ENCODE results near the gene AVPR1B. TPM values are rescaled to one million over a fixed set of nuclear protein-coding genes. Genes with fewer than 3 reads are reported as not detected.
A peak's percentile ranks its signal among the peaks of the same experiment; 100 is the strongest.

The AVPR1B gene
- total RNA-seq, 1 donor from 2014 or later: 0.72 TPM

- DNase-seq (ENCODE audit: low spot score): no peak
These were observed 4.4 kb downstream of the AVPR1B start for GRCh38 chr1:206112600-206113301.

DNA sequence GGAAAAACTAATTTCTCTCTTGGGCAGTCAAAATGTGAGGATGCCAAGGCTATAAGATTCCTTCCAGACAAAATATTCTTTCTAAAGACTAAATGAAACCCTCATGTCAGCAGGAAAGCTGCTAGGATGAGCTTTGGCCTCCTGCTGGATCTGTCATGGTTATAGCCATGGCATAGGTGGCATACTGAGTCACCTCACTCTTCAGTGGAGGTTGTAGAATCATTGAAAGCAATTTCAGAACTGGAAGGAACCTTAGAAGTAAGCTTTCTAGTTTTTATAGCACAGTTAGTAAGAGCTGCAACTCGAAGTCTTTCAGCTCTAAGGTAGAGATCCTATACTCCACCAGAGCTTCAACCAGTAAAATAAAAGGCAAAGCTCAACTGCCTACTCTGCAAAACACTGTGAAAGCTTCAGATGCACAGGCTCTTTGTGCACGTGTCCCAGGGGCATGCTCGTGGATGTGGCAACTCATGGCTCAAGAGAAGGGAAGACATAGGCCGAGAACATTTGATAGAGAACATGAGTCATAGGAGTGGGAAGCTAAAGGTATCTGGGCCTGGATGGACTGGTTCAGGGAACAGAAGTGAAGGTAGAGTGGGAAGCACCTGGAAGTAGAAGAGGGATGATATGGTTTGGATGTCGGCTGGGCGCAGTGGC is 5.8 kb downstream of the AVPR1B start:
- DNase-seq (ENCODE audit: low spot score): no peak

GRCh38 chr1:206110820-206111219 is 6.4 kb downstream of the AVPR1B start:
- no peak for DNase-seq (ENCODE audit: low spot score)

DNA sequence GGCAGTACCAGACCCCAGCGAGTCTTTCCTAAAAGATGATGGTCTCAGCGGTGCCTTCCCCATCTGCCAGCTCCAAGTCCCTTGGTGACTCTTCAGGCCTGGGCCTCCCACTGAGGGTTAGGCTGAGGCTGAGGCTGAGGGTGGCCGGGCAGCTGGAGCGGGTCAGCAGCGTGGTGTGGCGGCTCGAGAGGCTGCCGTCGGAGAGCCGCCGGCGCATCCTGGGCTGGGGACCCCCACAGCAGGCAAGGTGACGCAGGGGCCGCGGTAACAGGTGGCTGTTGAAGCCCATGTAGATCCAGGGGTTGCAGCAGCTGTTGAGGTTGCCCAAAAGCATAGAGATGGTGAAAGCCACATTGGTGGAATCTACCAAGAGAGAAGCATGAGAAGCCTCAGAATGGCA is 7.0 kb downstream of the AVPR1B start:
- DNase-seq (ENCODE audit: low spot score): no peak

GRCh38 chr1:206109718-206110117 is 7.5 kb downstream of the AVPR1B start:
- no peak for DNase-seq (ENCODE audit: low spot score)

DNA sequence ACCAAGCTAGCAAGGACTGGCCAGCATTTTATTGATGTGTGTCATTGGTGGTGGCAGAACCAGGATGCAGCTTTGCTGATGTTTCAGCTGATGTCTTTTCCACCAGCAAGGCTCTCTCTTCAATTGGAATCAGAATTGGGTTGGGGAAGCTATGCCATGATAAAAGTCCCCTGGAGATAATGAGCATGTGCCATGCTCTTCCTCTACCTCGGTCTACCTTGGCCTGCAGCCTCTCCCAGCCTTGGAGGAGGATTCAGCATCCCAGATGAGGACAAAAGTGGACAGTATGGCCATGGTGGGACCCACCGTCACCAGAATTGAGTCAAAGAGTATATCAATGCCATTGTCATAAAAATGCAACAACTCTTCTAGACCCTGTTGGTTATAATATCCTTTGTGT is 8.6 kb downstream of the AVPR1B start:
- DNase-seq (ENCODE audit: low spot score): no peak

DNA sequence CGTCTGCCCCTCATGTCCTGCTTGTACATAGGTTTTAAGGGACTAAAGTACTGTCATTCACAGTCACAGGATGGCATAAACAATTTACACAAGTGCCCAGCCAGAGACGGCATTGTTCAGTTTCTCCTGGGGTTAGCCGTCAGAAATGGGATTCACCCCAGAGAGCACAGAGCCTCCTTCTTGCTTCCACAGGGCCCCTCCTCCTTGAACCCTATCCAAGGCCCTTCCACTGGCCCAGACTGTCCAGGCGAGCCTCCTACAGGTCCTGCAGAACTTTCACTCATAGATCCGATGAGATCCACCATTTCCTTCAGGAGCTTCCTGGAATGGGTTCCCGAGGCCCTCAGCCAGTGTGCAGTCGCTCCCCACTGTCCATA is 10.0 kb downstream of the AVPR1B start:
- no peak for DNase-seq (ENCODE audit: low spot score)

DNA sequence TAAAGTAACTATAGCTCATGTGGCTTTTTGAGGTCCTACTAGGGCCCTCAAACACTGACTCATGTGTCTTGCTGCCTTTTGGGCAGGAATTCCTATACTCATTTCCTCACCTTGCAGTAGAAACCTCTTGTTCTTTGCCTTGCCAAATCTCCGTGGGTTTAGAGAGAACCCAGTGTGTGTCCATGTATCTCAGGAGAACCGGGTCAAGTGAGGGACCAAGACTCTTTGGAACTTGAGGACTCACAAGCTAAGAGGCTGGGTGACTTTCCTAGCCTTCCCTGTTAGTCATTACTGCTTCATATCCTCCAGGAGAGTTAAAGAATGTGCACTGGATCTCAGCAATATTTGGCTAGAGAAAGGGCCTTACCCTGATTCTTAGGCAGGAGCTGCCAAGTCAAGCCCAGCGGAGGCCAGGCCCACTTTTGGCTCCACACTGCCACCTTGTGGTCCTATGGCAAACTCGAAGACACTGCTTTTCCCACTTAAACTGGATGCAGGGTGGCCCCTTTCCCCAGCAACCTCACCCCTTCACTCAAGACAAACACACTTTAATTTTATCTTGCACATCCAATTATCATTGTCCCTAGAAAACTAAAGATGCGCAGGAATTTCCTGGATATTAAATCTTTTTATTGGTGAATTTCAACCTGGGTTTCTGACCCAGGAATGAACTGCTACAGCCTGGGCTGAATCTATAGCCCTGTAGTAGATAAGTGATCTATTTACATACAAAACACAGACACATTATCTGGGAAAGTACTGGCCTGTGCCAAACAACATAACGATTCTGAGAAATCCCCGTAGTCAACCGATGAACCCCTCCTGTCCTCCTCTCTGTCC is 10.6 kb downstream of the AVPR1B start:
- DNase-seq (ENCODE audit: low spot score): peak; percentile 90

GRCh38 chr1:206105464-206105995 is 11.7 kb downstream of the AVPR1B start:
- no peak for DNase-seq (ENCODE audit: low spot score)

GRCh38 chr1:206103979-206104378 is 13.2 kb downstream of the AVPR1B start:
- no peak for DNase-seq (ENCODE audit: low spot score)

DNA sequence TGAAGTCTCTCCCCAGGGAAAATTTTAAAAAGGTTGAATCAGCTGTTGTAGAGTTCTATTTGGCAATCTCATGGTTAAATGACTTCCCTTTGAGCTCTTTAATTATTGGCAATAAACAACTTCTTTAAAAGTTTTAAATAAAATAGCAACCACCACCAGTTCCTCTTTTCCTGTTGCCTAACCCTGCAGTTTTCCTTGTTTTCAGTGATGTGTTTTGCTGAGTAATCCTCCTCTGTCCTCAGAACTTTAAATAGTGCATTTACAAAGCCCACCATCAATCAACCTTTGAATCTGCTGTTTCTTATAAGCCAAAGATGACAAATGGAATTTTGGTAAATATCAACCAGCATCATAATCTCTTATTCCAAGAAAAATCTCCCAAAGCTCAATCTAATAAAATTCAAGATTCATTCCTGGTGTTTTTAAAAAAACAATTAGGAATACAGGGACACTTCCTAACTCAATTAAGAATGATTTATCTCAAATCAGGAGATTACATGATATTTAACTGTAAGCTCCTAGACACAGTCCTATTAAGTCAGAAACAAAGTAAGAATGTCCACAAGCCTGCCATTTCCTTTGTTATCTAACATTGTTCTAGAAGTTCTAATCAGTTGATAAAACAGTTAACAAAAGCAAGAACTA is 14.8 kb downstream of the AVPR1B start:
- peak; percentile 56 for DNase-seq (ENCODE audit: low spot score)

DNA sequence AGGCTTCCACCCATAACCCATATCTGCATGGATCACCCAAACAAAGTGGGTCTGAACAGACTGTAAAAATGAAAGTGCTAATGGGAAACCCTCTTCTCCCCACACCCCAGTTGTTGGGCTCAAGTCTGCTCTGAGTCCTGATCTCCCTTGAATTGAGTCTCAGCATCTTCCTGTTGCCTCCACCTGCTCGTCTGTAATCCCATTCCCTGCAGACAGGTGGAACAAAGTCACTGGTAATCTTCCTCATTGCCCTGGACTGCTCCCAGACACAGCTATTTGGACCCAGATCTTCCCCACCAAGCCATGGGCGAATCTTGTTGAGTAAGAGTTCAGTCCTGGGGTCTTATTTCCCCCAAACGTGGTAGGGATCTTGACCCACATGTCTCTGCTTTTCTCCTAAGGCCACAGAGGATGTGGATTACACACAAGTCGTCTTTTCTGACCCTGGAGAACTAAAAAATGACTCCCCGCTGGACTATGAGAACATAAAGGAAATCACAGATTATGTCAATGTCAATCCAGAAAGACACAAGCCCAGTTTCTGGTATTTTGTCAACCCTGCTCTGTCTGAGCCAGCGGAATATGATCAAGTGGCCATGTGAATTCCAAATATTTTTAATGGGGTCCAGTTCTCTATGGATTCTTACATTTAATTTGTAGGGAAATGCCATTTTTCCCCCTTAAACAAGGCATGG is 15.7 kb downstream of the AVPR1B start:
- DNase-seq (ENCODE audit: low spot score): no peak

DNA sequence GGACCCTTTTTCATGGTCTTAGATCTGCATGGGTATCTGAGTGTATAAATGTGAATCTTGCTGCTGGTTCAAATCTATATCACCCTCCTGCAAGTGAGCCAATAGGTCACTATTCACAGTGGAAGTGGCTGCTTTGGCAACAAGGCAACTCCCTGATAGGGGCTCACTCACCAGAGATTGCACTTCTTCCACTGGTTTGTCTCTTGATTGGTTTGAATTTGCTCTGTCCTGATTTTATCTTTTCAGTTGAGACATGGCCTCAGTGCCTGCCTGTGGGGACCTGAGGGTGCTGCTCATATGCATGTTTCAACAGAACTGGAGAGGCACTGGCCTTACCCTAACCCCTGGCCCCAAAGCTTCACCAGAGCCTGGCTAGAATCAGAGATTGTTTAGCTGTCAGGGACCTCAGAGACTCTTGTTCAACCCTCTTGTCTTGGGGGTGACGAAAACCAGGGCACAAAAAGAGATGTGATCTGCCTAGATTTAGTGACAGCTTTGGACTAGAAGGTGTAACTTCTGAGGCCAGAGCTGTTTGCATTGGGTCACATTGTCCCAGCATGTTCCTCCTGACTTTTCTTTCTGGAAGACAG is 16.9 kb downstream of the AVPR1B start:
- peak; percentile 84 for DNase-seq (ENCODE audit: low spot score)

GRCh38 chr1:206098242-206098919 is 18.8 kb downstream of the AVPR1B start:
- DNase-seq (ENCODE audit: low spot score): no peak

DNA sequence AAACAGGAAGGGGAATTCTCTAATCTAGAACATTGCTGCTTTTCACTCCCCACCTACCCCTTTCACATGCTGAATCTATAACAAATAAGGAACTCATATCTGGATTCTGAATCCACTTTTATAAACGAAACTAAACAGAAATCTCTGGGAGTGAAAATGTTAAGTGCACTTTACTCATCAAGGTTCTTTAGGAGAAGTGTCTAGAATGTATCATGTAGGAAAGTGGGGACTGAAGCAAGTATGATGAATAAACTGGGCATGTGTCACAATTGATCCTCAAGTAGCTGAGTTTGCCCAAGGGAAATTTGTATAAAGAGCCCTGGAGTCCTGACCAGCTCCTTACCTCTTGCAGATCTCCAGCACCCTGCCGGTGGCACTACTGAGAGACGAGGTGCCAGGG is 19.8 kb downstream of the AVPR1B start:
- DNase-seq (ENCODE audit: low spot score): no peak

- no peak for DNase-seq (ENCODE audit: low spot score)
These were observed 23.2 kb downstream of the AVPR1B start for GRCh38 chr1:206094024-206094423.

DNA sequence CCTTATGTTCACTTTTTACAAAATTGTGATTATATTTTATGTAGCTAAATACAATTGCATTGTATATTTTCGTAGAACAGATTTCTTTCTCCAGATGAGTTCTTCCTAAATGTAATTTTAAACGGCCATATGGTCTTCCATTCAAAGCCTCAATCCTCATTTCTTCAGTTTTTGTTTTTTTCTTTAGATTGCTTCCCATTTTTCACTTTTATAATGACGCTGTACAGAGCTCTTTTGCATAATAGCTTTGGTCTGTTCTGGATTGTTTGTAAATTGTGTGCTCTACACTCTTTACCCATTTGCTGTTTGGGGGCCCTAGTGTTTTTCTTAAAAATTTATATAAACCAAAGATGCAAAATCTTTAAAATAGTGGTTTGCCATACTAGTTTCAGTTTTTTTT is 27.8 kb downstream of the AVPR1B start:
- no peak for DNase-seq (ENCODE audit: low spot score)

DNA sequence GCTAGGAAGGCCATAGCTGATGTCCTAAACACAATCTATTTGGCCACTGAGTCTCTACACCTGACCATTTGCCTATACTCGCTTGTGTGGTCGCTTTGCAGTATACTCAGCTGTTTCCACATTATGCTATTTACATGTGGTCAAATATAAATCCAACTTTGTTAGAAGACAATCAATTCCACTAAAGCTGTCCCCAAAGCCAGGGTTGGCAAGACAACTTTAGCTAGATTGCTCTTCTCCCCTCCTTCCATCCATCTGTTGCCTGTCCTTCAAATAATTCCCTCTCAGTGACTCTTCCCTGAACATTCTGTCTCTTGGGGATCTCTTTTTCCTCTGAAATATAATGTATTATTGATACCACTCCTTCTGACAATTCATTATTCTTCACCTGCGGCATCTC is 30.1 kb downstream of the AVPR1B start:
- no peak for DNase-seq (ENCODE audit: low spot score)

DNA sequence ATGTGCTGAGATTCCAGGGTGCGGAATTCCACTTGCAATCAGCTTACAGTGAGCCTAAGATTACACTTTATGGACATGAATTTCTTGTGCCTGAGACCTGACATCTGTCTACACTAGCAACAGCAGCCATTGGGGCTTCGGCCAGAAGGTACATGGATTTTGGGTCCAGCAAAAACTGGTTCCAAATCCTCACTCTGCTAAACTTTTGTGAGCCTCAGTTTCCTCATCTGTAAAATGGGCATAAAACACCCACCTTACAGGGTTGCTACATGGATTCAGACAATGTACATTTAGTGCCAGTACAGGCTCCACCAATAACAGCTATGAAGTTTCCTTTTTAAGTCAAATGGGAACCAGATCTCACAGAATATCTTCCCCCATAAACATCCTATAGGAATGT is 33.4 kb downstream of the AVPR1B start:
- no peak for DNase-seq (ENCODE audit: low spot score)
